ENCODE results near the gene SLC16A5.

GRCh38 chr17:75039238-75039637 lies 48.5 kb upstream of the SLC16A5 start:
- TF ChIP-seq EP300 (conservative IDR thresholded peaks at IDR 0.05; ENCODE audit: poor library complexity, severe bottlenecking) = no peak
- TF ChIP-seq POLR2AphosphoS5 (IDR thresholded peaks at IDR 0.05) = no peak
- TF ChIP-seq CTCF (IDR thresholded peaks at IDR 0.05; ENCODE audit: poor library complexity, severe bottlenecking) = no peak
- no peak for TF ChIP-seq EZH2 (IDR thresholded peaks at IDR 0.05; ENCODE audit: borderline replicate concordance, insufficient read depth, low read length, poor library complexity, severe bottlenecking)
- TF ChIP-seq MXI1 (conservative IDR thresholded peaks at IDR 0.05; ENCODE audit: poor library complexity, severe bottlenecking) = no peak
- no peak for TF ChIP-seq SMC3 (conservative IDR thresholded peaks at IDR 0.05; ENCODE audit: poor library complexity)
- TF ChIP-seq RAD21 (conservative IDR thresholded peaks at IDR 0.05) = no peak
- TF ChIP-seq REST (IDR thresholded peaks at IDR 0.05; ENCODE audit: borderline replicate concordance) = no peak
- TF ChIP-seq TAF1 (IDR thresholded peaks at IDR 0.05; ENCODE audit: low read depth) = no peak
